ENCODE data around the gene CRYL1. TPM values are rescaled to one million over a fixed set of nuclear protein-coding genes. Genes with fewer than 3 reads are reported as not detected.

The CRYL1 gene
- total RNA-seq, 1 experiment from 2014 or later = 3.7 TPM

DNA sequence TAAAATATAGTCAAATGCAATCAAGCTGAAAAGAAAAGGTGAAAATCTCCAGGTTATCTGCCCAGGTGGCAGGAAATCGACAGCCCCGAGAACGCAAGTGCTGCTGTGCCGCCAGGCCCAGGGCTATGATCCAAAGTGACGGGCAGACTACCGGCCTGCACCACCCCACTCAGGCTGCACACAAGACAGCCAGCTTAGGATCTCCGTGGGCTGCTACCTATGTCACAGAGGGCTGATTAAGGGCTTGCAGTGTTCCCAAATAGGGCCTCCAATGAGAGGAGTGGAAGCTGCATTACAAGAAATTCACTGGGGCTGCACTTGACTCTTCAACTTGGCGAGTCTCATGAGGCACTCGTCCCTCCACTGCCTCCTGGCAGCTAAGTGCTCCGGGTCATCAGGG lies 121.8 kb downstream of the CRYL1 start:
- TF ChIP-seq, protein P1, sequence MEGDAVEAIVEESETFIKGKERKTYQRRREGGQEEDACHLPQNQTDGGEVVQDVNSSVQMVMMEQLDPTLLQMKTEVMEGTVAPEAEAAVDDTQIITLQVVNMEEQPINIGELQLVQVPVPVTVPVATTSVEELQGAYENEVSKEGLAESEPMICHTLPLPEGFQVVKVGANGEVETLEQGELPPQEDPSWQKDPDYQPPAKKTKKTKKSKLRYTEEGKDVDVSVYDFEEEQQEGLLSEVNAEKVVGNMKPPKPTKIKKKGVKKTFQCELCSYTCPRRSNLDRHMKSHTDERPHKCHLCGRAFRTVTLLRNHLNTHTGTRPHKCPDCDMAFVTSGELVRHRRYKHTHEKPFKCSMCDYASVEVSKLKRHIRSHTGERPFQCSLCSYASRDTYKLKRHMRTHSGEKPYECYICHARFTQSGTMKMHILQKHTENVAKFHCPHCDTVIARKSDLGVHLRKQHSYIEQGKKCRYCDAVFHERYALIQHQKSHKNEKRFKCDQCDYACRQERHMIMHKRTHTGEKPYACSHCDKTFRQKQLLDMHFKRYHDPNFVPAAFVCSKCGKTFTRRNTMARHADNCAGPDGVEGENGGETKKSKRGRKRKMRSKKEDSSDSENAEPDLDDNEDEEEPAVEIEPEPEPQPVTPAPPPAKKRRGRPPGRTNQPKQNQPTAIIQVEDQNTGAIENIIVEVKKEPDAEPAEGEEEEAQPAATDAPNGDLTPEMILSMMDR (conservative IDR thresholded peaks at IDR 0.05) = no peak
- no peak overlapping the region for H4K5ac ChIP-seq (ENCODE audit: insufficient read length, low read depth, low read length)

More for the DNA sequence above, 121.8 kb downstream of the CRYL1 start:
- Histone ChIP-seq H3K9ac (ENCODE audit: extremely low read depth, insufficient read length, low read length) (no peak overlapping the region), H3K79me2 (ENCODE audit: insufficient read depth, low read length) (no peaks in the 10 kb centered on the region), H3K56ac (ENCODE audit: insufficient read length, low read depth, low read length) (no peak overlapping the region), H3K14ac (ENCODE audit: insufficient read depth, low read length) (no peak overlapping the region), H2BK5ac (ENCODE audit: insufficient read length, low read length) (no peak overlapping the region), H3K27me3 (ENCODE audit: insufficient read depth, low read length) (no peaks in the 10 kb centered on the region), H3K9me3 (ENCODE audit: control insufficient read depth, low read depth, low read length) (no peaks in the 10 kb centered on the region), H3K27ac (ENCODE audit: insufficient read length, low read depth, low read length) (no peak overlapping the region), H3K4me1 (ENCODE audit: insufficient read depth, low read length) (peaks cover 2% of the 10 kb centered on the region; the same call in 1 of the 2 replicates), H4K8ac (replicated peaks; ENCODE audit: insufficient read length, low read depth, low read length) (no peak overlapping the region), H2BK12ac (ENCODE audit: insufficient read length, low read depth, low read length) (no peak overlapping the region), H2BK120ac (ENCODE audit: low read depth, low read length, poor library complexity, severe bottlenecking) (no peak overlapping the region), H2BK20ac (ENCODE audit: low read depth, low read length, poor library complexity, severe bottlenecking) (no peak overlapping the region), H4K91ac (ENCODE audit: insufficient read length, low read depth, low read length) (no peak overlapping the region), H3K23ac (ENCODE audit: insufficient read length, low read depth, low read length) (no peak overlapping the region), H4K20me1 (ENCODE audit: control insufficient read depth, insufficient read depth, insufficient read length) (no peaks in the 10 kb centered on the region), H3K4ac (ENCODE audit: low read depth, low read length) (no peak overlapping the region), H3T11ph (ENCODE audit: low read length) (no peak overlapping the region), H3K23me2 (ENCODE audit: insufficient read length, low read depth, low read length, poor library complexity, severe bottlenecking) (no peaks in the 10 kb centered on the region), H3K79me1 (ENCODE audit: insufficient read depth, low read depth, low read length, poor library complexity, severe bottlenecking) (no peaks in the 10 kb centered on the region), H3K18ac (ENCODE audit: insufficient read length, low read depth, low read length) (no peak overlapping the region), H2AFZ (ENCODE audit: low read length) (no peak overlapping the region), H3K4me2 (ENCODE audit: insufficient read depth, insufficient read length, low read length) (no peak overlapping the region), H2BK15ac (ENCODE audit: low read depth, low read length) (no peak overlapping the region), H2AK5ac (ENCODE audit: insufficient read length, low read length) (no peak overlapping the region)
- Mint-ChIP-seq H3K27ac (no peak overlapping the region; a peak in 1 of 7 replicates), H3K4me1 (peaks cover 26 to 28% of the 10 kb centered on the region in 2 experiments), H3K9me3 (no peaks in the 10 kb centered on the region), H3K27me3 (ENCODE audit: low read depth) (peaks cover 3% of the 10 kb centered on the region), H3K4me3 (no peak overlapping the region; a peak in 1 of 5 replicates), H3K36me3 (ENCODE audit: insufficient read depth in 1 of 3, low read depth in 3 of 3) (no peaks in the 10 kb centered on the region)
- DNase-seq = no peak
- WGBS (ENCODE audit: extremely low coverage, insufficient read length, low lambda C conversion rate) = no CpG with 5 or more reads among the region's 10 CpGs
